ENCODE measurements around the gene LMAN1. TPM values are rescaled to one million over a fixed set of nuclear protein-coding genes. Genes with fewer than 3 reads are reported as not detected.

Gene LMAN1
- polyA plus RNA-seq, 6 donors from 2014 or later, result 24.3 to 35.2 (median 27.6) TPM

- ATAC-seq (ENCODE audit: low read depth in 2 of 2) (peak; percentile 84 to 85), DNase-seq (peak; percentile 48)
- H3K27ac Mint-ChIP-seq, result no peak overlapping the region
- peaks cover 45 to 71% (median 52%) of the 10 kb centered on the region in 3 donors for H3K27me3 Mint-ChIP-seq
- peak overlapping the region in 7 of 8 donors; percentile 28 to 84 (median 68) for H3K4me3 Mint-ChIP-seq
- peaks cover 0 to 3% (median 0%) of the 10 kb centered on the region in 3 donors for H3K4me1 Mint-ChIP-seq
- no peaks in the 10 kb centered on the region for H3K9me3 Mint-ChIP-seq
- H3K36me3 Mint-ChIP-seq, result no peaks in the 10 kb centered on the region
Measured at GRCh38 chr18:59308248-59308937, 50.7 kb downstream of the LMAN1 start.

- H3K36me3 Mint-ChIP-seq, result no peaks in the 10 kb centered on the region
- H3K4me1 Mint-ChIP-seq, result peaks cover 0 to 3% (median 0%) of the 10 kb centered on the region in 3 donors
- H3K27ac Mint-ChIP-seq, result no peak overlapping the region
- H3K27me3 Mint-ChIP-seq, result peaks cover 39 to 57% (median 48%) of the 10 kb centered on the region in 3 donors
- no peak for ATAC-seq (ENCODE audit: low read depth in 2 of 2)
- H3K4me3 Mint-ChIP-seq, result peak overlapping the region in 1 of 8 donors; percentile 71
- DNase-seq, result no peak
- no peaks in the 10 kb centered on the region for H3K9me3 Mint-ChIP-seq
Measured at GRCh38 chr18:59306640-59307039, 52.4 kb downstream of the LMAN1 start.

- H3K4me3 Mint-ChIP-seq, result no peak overlapping the region
- no peaks in the 10 kb centered on the region for H3K9me3 Mint-ChIP-seq
- ATAC-seq (ENCODE audit: low read depth in 2 of 2) (no peak), DNase-seq (no peak)
- peaks cover 0 to 3% (median 0%) of the 10 kb centered on the region in 3 donors for H3K4me1 Mint-ChIP-seq
- no peaks in the 10 kb centered on the region for H3K36me3 Mint-ChIP-seq
- H3K27me3 Mint-ChIP-seq, result peaks cover 28 to 44% (median 42%) of the 10 kb centered on the region in 3 donors
- no peak overlapping the region for H3K27ac Mint-ChIP-seq
Measured at GRCh38 chr18:59305295-59305694, 53.8 kb downstream of the LMAN1 start.

GRCh38 chr18:59303656-59304195 is 55.3 kb downstream of the LMAN1 start:
- no peaks in the 10 kb centered on the region for H3K36me3 Mint-ChIP-seq
- H3K27ac Mint-ChIP-seq, result no peak overlapping the region
- no peak for ATAC-seq (ENCODE audit: low read depth in 2 of 2)
- H3K4me3 Mint-ChIP-seq, result no peak overlapping the region
- no peaks in the 10 kb centered on the region for H3K9me3 Mint-ChIP-seq
- no peak for DNase-seq
- H3K4me1 Mint-ChIP-seq, result peaks cover 0 to 3% (median 0%) of the 10 kb centered on the region in 3 donors
- H3K27me3 Mint-ChIP-seq, result peaks cover 37 to 40% (median 38%) of the 10 kb centered on the region in 3 donors

- Mint-ChIP-seq H3K4me1 (no peaks in the 10 kb centered on the region), H3K36me3 (no peaks in the 10 kb centered on the region), H3K4me3 (no peak overlapping the region), H3K9me3 (no peaks in the 10 kb centered on the region), H3K27ac (no peak overlapping the region), H3K27me3 (peaks cover 39 to 45% (median 41%) of the 10 kb centered on the region in 3 donors)
- no peak for DNase-seq
- ATAC-seq (ENCODE audit: low read depth in 2 of 2), result no peak
Measured at GRCh38 chr18:59303006-59303405, 56.1 kb downstream of the LMAN1 start.

- H3K4me1 Mint-ChIP-seq, result no peaks in the 10 kb centered on the region
- H3K27ac Mint-ChIP-seq, result no peak overlapping the region
- H3K36me3 Mint-ChIP-seq, result no peaks in the 10 kb centered on the region
- ATAC-seq (ENCODE audit: low read depth in 2 of 2) (no peak), DNase-seq (no peak)
- H3K9me3 Mint-ChIP-seq, result no peaks in the 10 kb centered on the region
- no peak overlapping the region for H3K4me3 Mint-ChIP-seq
- peaks cover 35 to 43% (median 40%) of the 10 kb centered on the region in 3 donors for H3K27me3 Mint-ChIP-seq
Measured at GRCh38 chr18:59301929-59302328, 57.1 kb downstream of the LMAN1 start.

- no peak for DNase-seq
- no peak for ATAC-seq (ENCODE audit: low read depth in 2 of 2)
- Mint-ChIP-seq H3K4me1 (no peaks in the 10 kb centered on the region), H3K27ac (no peak overlapping the region), H3K4me3 (no peak overlapping the region), H3K27me3 (peaks cover 28 to 37% (median 31%) of the 10 kb centered on the region in 3 donors), H3K36me3 (no peaks in the 10 kb centered on the region), H3K9me3 (no peaks in the 10 kb centered on the region)
Measured at GRCh38 chr18:59300676-59301285, 58.3 kb downstream of the LMAN1 start.

GRCh38 chr18:59298871-59299270 is 60.2 kb downstream of the LMAN1 start:
- no peak overlapping the region for H3K4me3 Mint-ChIP-seq
- H3K9me3 Mint-ChIP-seq, result peaks cover 0 to 4% (median 0%) of the 10 kb centered on the region in 7 donors
- no peak overlapping the region for H3K27ac Mint-ChIP-seq
- DNase-seq (no peak), ATAC-seq (ENCODE audit: low read depth in 2 of 2) (no peak)
- H3K27me3 Mint-ChIP-seq, result peaks cover 27 to 33% (median 31%) of the 10 kb centered on the region in 3 donors
- no peaks in the 10 kb centered on the region for H3K4me1 Mint-ChIP-seq
- H3K36me3 Mint-ChIP-seq, result no peaks in the 10 kb centered on the region

- H3K4me3 Mint-ChIP-seq, result no peak overlapping the region
- H3K9me3 Mint-ChIP-seq, result peaks cover 0 to 5% (median 2%) of the 10 kb centered on the region in 7 donors
- DNase-seq, result no peak
- no peak for ATAC-seq (ENCODE audit: low read depth in 2 of 2)
- no peak overlapping the region for H3K27ac Mint-ChIP-seq
- peaks cover 33 to 48% (median 41%) of the 10 kb centered on the region in 3 donors for H3K27me3 Mint-ChIP-seq
- H3K36me3 Mint-ChIP-seq, result no peaks in the 10 kb centered on the region
- no peaks in the 10 kb centered on the region for H3K4me1 Mint-ChIP-seq
Measured at GRCh38 chr18:59293317-59293716, 65.7 kb downstream of the LMAN1 start.

GRCh38 chr18:59286341-59286740 is 72.7 kb downstream of the LMAN1 start:
- ATAC-seq (ENCODE audit: low read depth in 2 of 2), result no peak
- H3K4me1 Mint-ChIP-seq, result no peaks in the 10 kb centered on the region
- H3K9me3 Mint-ChIP-seq, result peaks cover 0 to 5% (median 2%) of the 10 kb centered on the region in 7 donors
- H3K4me3 Mint-ChIP-seq, result no peak overlapping the region
- DNase-seq, result no peak
- H3K27me3 Mint-ChIP-seq, result peaks cover 41 to 52% (median 50%) of the 10 kb centered on the region in 3 donors
- H3K36me3 Mint-ChIP-seq, result no peaks in the 10 kb centered on the region
- no peak overlapping the region for H3K27ac Mint-ChIP-seq

GRCh38 chr18:59282341-59282740 is 76.7 kb downstream of the LMAN1 start:
- ATAC-seq (ENCODE audit: low read depth in 2 of 2) (no peak), DNase-seq (no peak)
- Mint-ChIP-seq H3K4me3 (no peak overlapping the region), H3K36me3 (no peaks in the 10 kb centered on the region), H3K27me3 (peaks cover 63 to 75% (median 65%) of the 10 kb centered on the region in 3 donors), H3K4me1 (no peaks in the 10 kb centered on the region), H3K9me3 (peaks cover 0 to 5% (median 4%) of the 10 kb centered on the region in 7 donors), H3K27ac (no peak overlapping the region)

GRCh38 chr18:59279722-59280121 is 79.3 kb downstream of the LMAN1 start:
- Mint-ChIP-seq H3K4me3 (no peak overlapping the region), H3K27me3 (peaks cover 69 to 85% (median 75%) of the 10 kb centered on the region in 3 donors), H3K27ac (no peak overlapping the region), H3K36me3 (no peaks in the 10 kb centered on the region), H3K9me3 (peaks cover 0 to 7% (median 4%) of the 10 kb centered on the region in 7 donors), H3K4me1 (peaks cover under 1 to 1% (median under 1%) of the 10 kb centered on the region in 3 donors)
- no peak for ATAC-seq (ENCODE audit: low read depth in 2 of 2)
- DNase-seq, result no peak

- H3K27me3 Mint-ChIP-seq, result peaks cover 70 to 85% (median 75%) of the 10 kb centered on the region in 3 donors
- peaks cover 3 to 6% (median 6%) of the 10 kb centered on the region in 3 donors for H3K4me1 Mint-ChIP-seq
- ATAC-seq (ENCODE audit: low read depth in 2 of 2), result no peak
- H3K9me3 Mint-ChIP-seq, result peaks cover 0 to 10% (median 2%) of the 10 kb centered on the region in 7 donors
- H3K27ac Mint-ChIP-seq, result no peak overlapping the region
- H3K36me3 Mint-ChIP-seq, result no peaks in the 10 kb centered on the region
- no peak for DNase-seq
- no peak overlapping the region for H3K4me3 Mint-ChIP-seq
Measured at GRCh38 chr18:59279193-59279592, 79.9 kb downstream of the LMAN1 start.

GRCh38 chr18:59278793-59279192 is 80.3 kb downstream of the LMAN1 start:
- H3K4me1 Mint-ChIP-seq, result peaks cover 3 to 10% (median 6%) of the 10 kb centered on the region in 3 donors
- no peaks in the 10 kb centered on the region for H3K36me3 Mint-ChIP-seq
- no peak for DNase-seq
- H3K4me3 Mint-ChIP-seq, result no peak overlapping the region
- no peak for ATAC-seq (ENCODE audit: low read depth in 2 of 2)
- H3K27ac Mint-ChIP-seq, result no peak overlapping the region
- H3K9me3 Mint-ChIP-seq, result peaks cover 0 to 10% (median 2%) of the 10 kb centered on the region in 7 donors
- peaks cover 68 to 85% (median 75%) of the 10 kb centered on the region in 3 donors for H3K27me3 Mint-ChIP-seq
